Skeletal muscle tissue (tissue), 4 donors: ENCODE measurements around the gene RNU7-1. TPM values are rescaled to one million over a fixed set of nuclear protein-coding genes. Genes with fewer than 3 reads are reported as not detected.

Experiments used
- H3K27ac ChIP-seq: one replicate; pipeline ENCODE4 v1.7.0; 2013; ENCODE audit warnings: mild to moderate bottlenecking, low read depth, low read length, inconsistent platforms
- H3K27me3 ChIP-seq, 3 donors: one replicate each; pipeline ENCODE4 v1.7.0; 2013; ENCODE audit warnings: low read length in 3 of 3; ENCODE audit not compliant: control insufficient read depth in 3 of 3, insufficient read depth in 3 of 3
- H3K36me3 ChIP-seq, 3 donors: one replicate each; pipeline ENCODE4 v1.7.0; 2013; ENCODE audit warnings: low read length in 3 of 3; ENCODE audit not compliant: control insufficient read depth in 3 of 3, insufficient read depth in 3 of 3
- H3K4me1 ChIP-seq, 3 donors: one replicate each; pipeline ENCODE4 v1.7.0; 2013; ENCODE audit warnings: low read length in 3 of 3, mild to moderate bottlenecking in 3 of 3; ENCODE audit not compliant: control insufficient read depth in 3 of 3, insufficient read depth in 3 of 3
- H3K4me3 ChIP-seq, 3 donors: one replicate each; pipeline ENCODE4 v1.7.0; 2013; ENCODE audit warnings: low read length in 3 of 3
- H3K9ac ChIP-seq, 3 donors: one replicate each; pipeline ENCODE4 v1.7.0; 2013; ENCODE audit warnings: low read length in 3 of 3, mild to moderate bottlenecking in 3 of 3, moderate library complexity in 2 of 3, low read depth in 1 of 3
- H3K9me3 ChIP-seq, 3 donors: one replicate each; pipeline ENCODE4 v1.7.0; 2013; ENCODE audit warnings: low read length in 3 of 3; ENCODE audit not compliant: control insufficient read depth in 3 of 3
- total RNA-seq: library from RNA; depleted of rRNA; stranded (reverse); fragments of >200 nt; gene quantifications from one replicate; pipeline ENCODE4 v1.2.3, GENCODE V29; 2014
- donor health status: Osteomylitis.

RNU7-1 gene
- total RNA-seq, 1 donor from 2014 or later = not detected

DNA sequence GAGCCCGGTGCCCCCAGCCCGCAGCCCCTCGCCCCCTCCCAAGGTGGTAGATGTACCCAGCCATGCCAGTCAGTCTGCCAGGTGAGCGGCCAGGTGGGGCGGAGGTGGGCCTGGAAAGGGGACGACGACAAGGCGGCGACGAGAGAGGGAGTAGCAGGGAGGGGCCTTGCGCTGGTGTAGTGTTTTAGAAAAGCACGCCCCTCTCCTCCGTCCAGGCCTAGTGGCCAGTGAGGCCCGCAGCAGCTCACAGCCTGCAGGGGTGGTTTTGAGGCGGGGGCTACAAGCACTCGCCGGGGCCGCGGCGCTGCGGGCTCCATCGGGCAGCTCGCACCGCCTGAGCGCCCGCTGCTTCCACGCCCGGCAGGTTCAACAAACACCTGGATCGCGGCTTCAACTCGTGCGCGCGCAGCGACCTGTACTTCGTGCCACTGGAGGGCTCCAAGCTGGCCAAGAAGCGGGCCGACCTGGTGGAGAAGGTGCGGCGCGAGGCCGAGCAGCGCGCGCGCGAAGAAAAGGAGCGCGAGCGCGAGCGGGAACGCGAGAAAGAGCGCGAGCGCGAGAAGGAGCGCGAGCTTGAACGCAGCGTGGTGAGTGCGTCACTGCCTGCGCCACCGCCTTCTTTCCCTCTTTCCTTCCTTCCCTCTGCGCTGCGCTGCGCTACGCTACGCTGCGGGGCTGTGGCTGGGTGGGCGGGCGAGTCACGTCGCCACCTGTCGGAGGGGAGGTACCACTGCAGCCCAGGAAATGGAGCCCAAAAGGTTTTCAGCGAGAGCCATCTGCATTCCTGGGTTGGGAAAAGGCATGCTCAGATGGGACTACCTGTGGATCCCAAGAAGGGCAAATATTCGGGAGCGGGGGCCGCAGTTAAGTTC is 5.9 kb upstream of the RNU7-1 start:
- H3K36me3 ChIP-seq = peaks cover 14 to 32% (median 16%) of the 10 kb centered on the region in 3 donors
- H3K4me3 ChIP-seq = peak overlapping the region; percentile 78 to 91 (median 87)
- H3K27me3 ChIP-seq = no peaks in the 10 kb centered on the region
- H3K4me1 ChIP-seq = peaks cover 27 to 61% (median 44%) of the 10 kb centered on the region in 3 donors
- H3K9me3 ChIP-seq = no peaks in the 10 kb centered on the region
- H3K27ac ChIP-seq = peak overlapping the region; percentile 92
- H3K9ac ChIP-seq = peak overlapping the region; percentile 92 to 98 (median 93)

DNA sequence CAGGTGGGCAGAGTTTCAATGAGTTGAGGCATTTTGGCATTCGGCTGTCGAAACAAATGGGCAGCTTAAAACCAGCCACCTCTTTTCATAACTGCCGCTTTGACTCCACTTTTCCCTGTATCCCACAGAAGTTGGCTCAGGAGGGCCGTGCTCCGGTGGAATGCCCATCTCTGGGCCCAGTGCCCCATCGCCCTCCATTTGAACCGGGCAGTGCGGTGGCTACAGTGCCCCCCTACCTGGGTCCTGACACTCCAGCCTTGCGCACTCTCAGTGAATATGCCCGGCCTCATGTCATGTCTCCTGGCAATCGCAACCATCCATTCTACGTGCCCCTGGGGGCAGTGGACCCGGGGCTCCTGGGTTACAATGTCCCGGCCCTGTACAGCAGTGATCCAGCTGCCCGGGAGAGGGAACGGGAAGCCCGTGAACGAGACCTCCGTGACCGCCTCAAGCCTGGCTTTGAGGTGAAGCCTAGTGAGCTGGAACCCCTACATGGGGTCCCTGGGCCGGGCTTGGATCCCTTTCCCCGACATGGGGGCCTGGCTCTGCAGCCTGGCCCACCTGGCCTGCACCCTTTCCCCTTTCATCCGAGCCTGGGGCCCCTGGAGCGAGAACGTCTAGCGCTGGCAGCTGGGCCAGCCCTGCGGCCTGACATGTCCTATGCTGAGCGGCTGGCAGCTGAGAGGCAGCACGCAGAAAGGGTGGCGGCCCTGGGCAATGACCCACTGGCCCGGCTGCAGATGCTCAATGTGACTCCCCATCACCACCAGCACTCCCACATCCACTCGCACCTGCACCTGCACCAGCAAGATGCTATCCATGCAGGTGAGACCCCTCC is 5.0 kb upstream of the RNU7-1 start:
- H3K4me1 ChIP-seq = peaks cover 32 to 61% (median 41%) of the 10 kb centered on the region in 3 donors

DNA sequence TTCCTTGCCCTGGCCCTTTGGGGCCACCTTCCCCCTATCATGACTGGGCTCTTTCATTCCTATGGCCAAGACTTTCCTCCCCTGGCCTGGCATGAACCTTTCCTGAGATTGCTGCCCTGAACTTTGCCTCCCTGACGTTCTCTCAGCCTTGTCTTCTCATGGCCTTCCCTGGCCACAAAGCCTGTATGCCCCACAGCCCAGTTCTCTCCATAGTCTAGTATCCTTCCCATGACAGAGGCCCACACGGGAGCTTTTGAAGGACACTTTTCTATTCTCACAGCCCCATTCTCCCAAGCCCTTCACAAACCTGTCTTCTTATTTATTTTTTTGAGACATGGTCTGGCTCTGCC is 4.5 kb upstream of the RNU7-1 start:
- Histone ChIP-seq H3K4me1 (peaks cover 27 to 59% (median 35%) of the 10 kb centered on the region in 3 donors), H3K9ac (peak overlapping the region in 2 of 3 donors; percentile 93 to 98), H3K9me3 (no peaks in the 10 kb centered on the region), H3K27me3 (no peaks in the 10 kb centered on the region), H3K27ac (no peak overlapping the region), H3K4me3 (peak overlapping the region in 1 of 3 donors; percentile 22), H3K36me3 (peaks cover 7 to 27% (median 16%) of the 10 kb centered on the region in 3 donors)

More for the DNA sequence above, 5.0 kb upstream of the RNU7-1 start:
- Histone ChIP-seq H3K27ac (peak overlapping the region; percentile 92), H3K9me3 (no peaks in the 10 kb centered on the region), H3K9ac (peak overlapping the region; percentile 74 to 98 (median 93)), H3K27me3 (no peaks in the 10 kb centered on the region), H3K36me3 (peaks cover 11 to 31% (median 16%) of the 10 kb centered on the region in 3 donors), H3K4me3 (peak overlapping the region; percentile 78 to 91 (median 87))

DNA sequence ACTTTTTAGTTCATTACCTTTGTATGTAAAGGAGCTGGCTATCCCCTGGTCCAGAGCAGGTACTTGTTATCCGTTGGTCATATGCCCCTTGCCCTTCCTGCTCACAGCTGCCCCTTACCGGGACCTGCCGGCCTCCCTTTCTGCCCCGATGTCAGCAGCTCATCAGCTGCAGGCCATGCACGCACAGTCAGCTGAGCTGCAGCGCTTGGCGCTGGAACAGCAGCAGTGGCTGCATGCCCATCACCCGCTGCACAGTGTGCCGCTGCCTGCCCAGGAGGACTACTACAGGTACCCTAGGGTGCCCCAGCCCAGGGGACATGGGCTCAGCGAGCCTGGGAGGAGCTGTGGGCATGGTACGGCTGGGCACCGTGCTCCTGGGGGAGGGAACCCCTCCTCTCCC is 2.3 kb upstream of the RNU7-1 start:
- no peaks in the 10 kb centered on the region for H3K9me3 ChIP-seq
- no peaks in the 10 kb centered on the region for H3K27me3 ChIP-seq
- peak overlapping the region in 1 of 3 donors; percentile 60 for H3K9ac ChIP-seq
- H3K4me3 ChIP-seq = no peak overlapping the region
- H3K27ac ChIP-seq = no peak overlapping the region
- H3K36me3 ChIP-seq = peaks cover 9 to 27% (median 19%) of the 10 kb centered on the region in 3 donors
- peaks cover 38 to 66% (median 39%) of the 10 kb centered on the region in 3 donors for H3K4me1 ChIP-seq

DNA sequence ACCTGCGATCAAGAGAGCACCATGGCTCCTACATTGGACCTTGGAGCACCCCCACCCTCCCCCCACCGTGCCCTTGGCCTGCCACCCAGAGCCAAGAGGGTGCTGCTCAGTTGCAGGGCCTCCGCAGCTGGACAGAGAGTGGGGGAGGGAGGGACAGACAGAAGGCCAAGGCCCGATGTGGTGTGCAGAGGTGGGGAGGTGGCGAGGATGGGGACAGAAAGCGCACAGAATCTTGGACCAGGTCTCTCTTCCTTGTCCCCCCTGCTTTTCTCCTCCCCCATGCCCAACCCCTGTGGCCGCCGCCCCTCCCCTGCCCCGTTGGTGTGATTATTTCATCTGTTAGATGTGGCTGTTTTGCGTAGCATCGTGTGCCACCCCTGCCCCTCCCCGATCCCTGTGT is 1.8 kb upstream of the RNU7-1 start:
- no peak overlapping the region for H3K9ac ChIP-seq
- peaks cover 41 to 68% (median 42%) of the 10 kb centered on the region in 3 donors for H3K4me1 ChIP-seq
- no peaks in the 10 kb centered on the region for H3K9me3 ChIP-seq
- H3K36me3 ChIP-seq = peaks cover 11 to 27% (median 21%) of the 10 kb centered on the region in 3 donors
- H3K27me3 ChIP-seq = no peaks in the 10 kb centered on the region
- H3K27ac ChIP-seq = no peak overlapping the region
- no peak overlapping the region for H3K4me3 ChIP-seq

DNA sequence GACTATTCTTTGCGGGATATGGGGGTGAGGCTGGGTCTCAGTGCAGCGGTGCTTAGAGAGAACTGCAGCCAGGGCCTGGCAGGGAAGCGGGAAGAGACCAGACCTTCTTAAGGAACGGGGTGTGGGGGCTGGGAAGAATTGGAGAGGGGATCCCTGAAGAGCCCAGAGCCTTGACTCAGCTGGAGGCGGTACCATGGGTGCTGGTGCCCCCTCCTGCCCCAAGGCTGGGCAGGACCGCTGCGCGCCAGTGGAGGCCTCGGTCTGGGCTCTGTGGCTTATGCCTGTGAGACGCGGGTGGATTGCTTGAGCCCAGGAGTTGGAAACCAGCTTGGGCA is 1.3 kb upstream of the RNU7-1 start:
- Histone ChIP-seq H3K9ac (peak overlapping the region in 1 of 3 donors; percentile 30), H3K27ac (peak overlapping the region; percentile 98), H3K36me3 (peaks cover 14 to 31% (median 24%) of the 10 kb centered on the region in 3 donors), H3K4me1 (peaks cover 38 to 66% (median 42%) of the 10 kb centered on the region in 3 donors), H3K4me3 (no peak overlapping the region), H3K9me3 (no peaks in the 10 kb centered on the region), H3K27me3 (no peaks in the 10 kb centered on the region)

DNA sequence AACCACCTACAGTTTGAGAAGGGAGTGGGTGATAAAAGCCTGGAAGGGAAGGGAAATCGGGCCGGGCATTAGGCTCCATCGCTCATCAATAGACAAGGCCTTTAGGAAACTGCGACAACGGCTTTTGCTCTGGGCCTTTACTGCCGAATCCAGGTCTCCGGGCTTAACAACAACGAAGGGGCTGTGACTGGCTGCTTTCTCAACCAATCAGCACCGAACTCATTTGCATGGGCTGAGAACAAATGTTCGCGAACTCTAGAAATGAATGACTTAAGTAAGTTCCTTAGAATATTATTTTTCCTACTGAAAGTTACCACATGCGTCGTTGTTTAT is 261 bp upstream of the RNU7-1 start:
- H3K36me3 ChIP-seq = peaks cover 14 to 35% (median 25%) of the 10 kb centered on the region in 3 donors
- peaks cover 35 to 59% (median 39%) of the 10 kb centered on the region in 3 donors for H3K4me1 ChIP-seq
- peak overlapping the region; percentile 98 for H3K27ac ChIP-seq

DNA sequence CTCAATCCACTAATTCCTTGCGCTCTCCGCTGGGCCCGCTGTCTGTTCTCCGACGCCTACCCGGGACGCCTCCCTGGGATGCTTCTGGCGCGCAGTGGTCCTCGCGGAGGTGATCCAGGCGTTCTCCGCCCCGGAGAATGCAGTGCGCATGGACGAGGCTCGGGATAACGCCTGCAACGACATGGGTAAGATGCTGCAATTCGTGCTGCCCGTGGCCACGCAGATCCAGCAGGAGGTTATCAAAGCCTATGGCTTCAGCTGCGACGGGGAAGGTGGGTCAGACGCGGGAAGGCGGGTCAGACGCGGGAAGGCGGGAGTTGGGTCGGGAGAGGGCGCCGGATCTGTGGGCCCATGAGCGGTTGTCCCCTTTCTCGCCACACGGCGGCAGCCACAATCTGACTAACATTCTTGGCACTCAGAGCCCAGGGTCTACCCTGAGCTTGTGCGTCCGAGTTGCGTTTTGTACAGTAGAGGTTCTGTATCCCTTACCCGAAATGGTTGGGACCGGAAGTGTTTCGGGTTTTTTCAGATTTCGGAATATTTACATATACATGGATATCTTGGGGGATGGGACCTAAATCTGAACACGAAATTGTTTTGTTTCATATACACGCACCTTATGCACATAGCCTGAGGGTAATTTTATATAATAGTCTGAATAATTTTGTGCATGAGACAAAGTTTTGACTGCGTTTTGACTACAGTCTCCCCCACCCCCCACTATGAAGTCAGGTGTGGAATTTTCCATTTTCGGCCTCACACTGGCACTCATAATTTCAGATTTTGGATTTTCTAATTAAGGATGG is 968 bp downstream of the RNU7-1 start:
- Histone ChIP-seq H3K36me3 (peaks cover 14 to 30% (median 22%) of the 10 kb centered on the region in 3 donors), H3K9ac (peak overlapping the region; percentile 98 to 100 (median 99)), H3K27ac (peak overlapping the region; percentile 98), H3K4me1 (peaks cover 28 to 52% (median 30%) of the 10 kb centered on the region in 3 donors), H3K27me3 (no peaks in the 10 kb centered on the region), H3K4me3 (peak overlapping the region; percentile 92 to 100 (median 96)), H3K9me3 (no peaks in the 10 kb centered on the region)

More for the DNA sequence above, 261 bp upstream of the RNU7-1 start:
- Histone ChIP-seq H3K27me3 (no peaks in the 10 kb centered on the region), H3K9me3 (no peaks in the 10 kb centered on the region), H3K9ac (peak overlapping the region; percentile 98 to 100 (median 99)), H3K4me3 (peak overlapping the region; percentile 92 to 100 (median 96))

DNA sequence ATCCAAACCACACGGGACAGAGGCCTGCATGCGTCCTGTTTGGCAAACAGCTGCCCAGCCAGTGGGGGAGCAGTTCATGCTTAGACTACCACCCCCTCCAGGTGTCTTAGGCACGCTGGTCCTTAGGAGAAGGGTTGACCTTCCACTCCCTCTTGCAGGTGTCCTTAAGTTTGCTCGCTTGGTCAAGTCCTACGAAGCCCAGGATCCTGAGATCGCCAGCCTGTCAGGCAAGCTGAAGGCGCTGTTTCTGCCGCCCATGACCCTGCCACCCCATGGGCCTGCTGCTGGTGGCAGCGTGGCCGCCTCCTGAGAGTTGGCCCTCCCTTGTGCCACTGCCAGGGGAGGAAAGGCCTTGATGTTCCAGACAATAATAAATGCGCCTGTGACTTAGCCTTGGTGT is 2.0 kb downstream of the RNU7-1 start:
- H3K4me1 ChIP-seq = peaks cover 28 to 55% (median 30%) of the 10 kb centered on the region in 3 donors
- H3K4me3 ChIP-seq = peak overlapping the region in 1 of 3 donors; percentile 100
- H3K9ac ChIP-seq = peak overlapping the region in 2 of 3 donors; percentile 98 to 100
- H3K27me3 ChIP-seq = no peaks in the 10 kb centered on the region
- H3K9me3 ChIP-seq = no peaks in the 10 kb centered on the region
- peaks cover 14 to 27% (median 22%) of the 10 kb centered on the region in 3 donors for H3K36me3 ChIP-seq
- H3K27ac ChIP-seq = no peak overlapping the region
